Natural killer cell treated with Interleukin-12 subunit alpha and Interleukin-12 subunit beta and Interleukin-15 and Interleukin-18, amount 100 ng/mL, for 72 hours (primary cell): ENCODE results near the gene HHIPL2. TPM values are rescaled to one million over a fixed set of nuclear protein-coding genes. Genes with fewer than 3 reads are reported as not detected.

ENCODE experiments used
- total RNA-seq, 2 donors: library from RNA; stranded (reverse); gene quantifications; one replicate each; pipeline ENCODE4 v1.2.3, GENCODE V29; 2022

HHIPL2 gene
- total RNA-seq, 2 donors from 2014 or later, result 0.74 to 1.8 TPM

Other genes with a start within 250 kb of the HHIPL2 start
- gene TAF1A, start 41.8 kb upstream of the HHIPL2 start, total RNA-seq, result 10 to 100 TPM; 13.3 to 27.6 TPM
- gene MIA3, start 70.0 kb upstream of the HHIPL2 start, total RNA-seq, result 10 to 100 TPM; 41.0 to 43.6 TPM
- gene AIDA, start 164.4 kb upstream of the HHIPL2 start, total RNA-seq, result 10 to 100 TPM; 30.5 to 42.5 TPM
- 10 to 100 TPM; 36.3 to 38.9 TPM for gene BROX, start 164.5 kb upstream of the HHIPL2 start, total RNA-seq
- under 1 TPM in 1 of 2 donors, not detected in 1; 0.98 TPM for gene FAM177B, start 189.1 kb upstream of the HHIPL2 start, total RNA-seq